ENCODE results near the gene SCAF4.
"Not testable (repeated sequence)": the region's sequence is repeated elsewhere in the genome, so short reads cannot be mapped to it uniquely, and the experiment has no call there.

The SCAF4 gene

GRCh38 chr21:31731857-31732596, at the start of gene SCAF4:
Gene SCAF4, minus strand, starts transcription at chr21:31732118. Its CDS starts 426 bp downstream, at chr21:31731692.
- DNase-seq (ENCODE audit: low read depth in 2 of 2) = peak; percentile 61 to 63

- DNase-seq (ENCODE audit: low read depth in 2 of 2) = no peak
Observed at GRCh38 chr21:31780944-31781343, 49.0 kb upstream of the SCAF4 start.

- DNase-seq (ENCODE audit: low read depth in 2 of 2) = no peak
Observed at GRCh38 chr21:31778546-31778945, 46.6 kb upstream of the SCAF4 start.

- DNase-seq (ENCODE audit: low read depth in 2 of 2) = no peak
Observed at GRCh38 chr21:31777857-31778256, 45.9 kb upstream of the SCAF4 start.

- DNase-seq (ENCODE audit: low read depth in 2 of 2) = no peak
Observed at GRCh38 chr21:31774031-31774430, 42.1 kb upstream of the SCAF4 start.

GRCh38 chr21:31772674-31773555, 41.0 kb upstream of the SCAF4 start:
- no peak for DNase-seq (ENCODE audit: low read depth in 2 of 2)

- no peak for DNase-seq (ENCODE audit: low read depth in 2 of 2)
Observed at GRCh38 chr21:31771685-31772084, 39.8 kb upstream of the SCAF4 start.

- no peak for DNase-seq (ENCODE audit: low read depth in 2 of 2)
Observed at GRCh38 chr21:31768710-31769109, 36.8 kb upstream of the SCAF4 start.

- no peak for DNase-seq (ENCODE audit: low read depth in 2 of 2)
Observed at GRCh38 chr21:31766899-31767298, 35.0 kb upstream of the SCAF4 start.

- DNase-seq (ENCODE audit: low read depth in 2 of 2) = not testable (repeated sequence)
Observed at GRCh38 chr21:31765850-31766249, 33.9 kb upstream of the SCAF4 start.

- DNase-seq (ENCODE audit: low read depth in 2 of 2) = no peak
Observed at GRCh38 chr21:31760931-31761330, 29.0 kb upstream of the SCAF4 start.

GRCh38 chr21:31756787-31757186, 24.9 kb upstream of the SCAF4 start:
- DNase-seq (ENCODE audit: low read depth in 2 of 2) = no peak

GRCh38 chr21:31755027-31755426, 23.1 kb upstream of the SCAF4 start:
- no peak for DNase-seq (ENCODE audit: low read depth in 2 of 2)

- no peak for DNase-seq (ENCODE audit: low read depth in 2 of 2)
Observed at GRCh38 chr21:31754708-31754960, 22.7 kb upstream of the SCAF4 start.

- no peak for DNase-seq (ENCODE audit: low read depth in 2 of 2)
Observed at GRCh38 chr21:31753949-31754707, 22.2 kb upstream of the SCAF4 start.

- DNase-seq (ENCODE audit: low read depth in 2 of 2) = no peak
Observed at GRCh38 chr21:31752967-31753366, 21.0 kb upstream of the SCAF4 start.

GRCh38 chr21:31752352-31752751, 20.4 kb upstream of the SCAF4 start:
- DNase-seq (ENCODE audit: low read depth in 2 of 2) = no peak

GRCh38 chr21:31750843-31751242, 18.9 kb upstream of the SCAF4 start:
- no peak for DNase-seq (ENCODE audit: low read depth in 2 of 2)

GRCh38 chr21:31744182-31744800, 12.4 kb upstream of the SCAF4 start:
- DNase-seq (ENCODE audit: low read depth in 2 of 2) = no peak

GRCh38 chr21:31743712-31744111, 11.8 kb upstream of the SCAF4 start:
- DNase-seq (ENCODE audit: low read depth in 2 of 2) = no peak

GRCh38 chr21:31741116-31741515, 9.2 kb upstream of the SCAF4 start:
- DNase-seq (ENCODE audit: low read depth in 2 of 2) = no peak
